Fibroblast of gingiva (primary cell): ENCODE results near the gene TMEM121.
"Not testable (repeated sequence)": the region's sequence is repeated elsewhere in the genome, so short reads cannot be mapped to it uniquely, and the experiment has no call there.

Source experiments
- DNase-seq: peaks from one replicate; pipeline ENCODE4 v3.0.0-alpha.2; 2011; ENCODE audit warnings: low read depth

The TMEM121 gene

DNA sequence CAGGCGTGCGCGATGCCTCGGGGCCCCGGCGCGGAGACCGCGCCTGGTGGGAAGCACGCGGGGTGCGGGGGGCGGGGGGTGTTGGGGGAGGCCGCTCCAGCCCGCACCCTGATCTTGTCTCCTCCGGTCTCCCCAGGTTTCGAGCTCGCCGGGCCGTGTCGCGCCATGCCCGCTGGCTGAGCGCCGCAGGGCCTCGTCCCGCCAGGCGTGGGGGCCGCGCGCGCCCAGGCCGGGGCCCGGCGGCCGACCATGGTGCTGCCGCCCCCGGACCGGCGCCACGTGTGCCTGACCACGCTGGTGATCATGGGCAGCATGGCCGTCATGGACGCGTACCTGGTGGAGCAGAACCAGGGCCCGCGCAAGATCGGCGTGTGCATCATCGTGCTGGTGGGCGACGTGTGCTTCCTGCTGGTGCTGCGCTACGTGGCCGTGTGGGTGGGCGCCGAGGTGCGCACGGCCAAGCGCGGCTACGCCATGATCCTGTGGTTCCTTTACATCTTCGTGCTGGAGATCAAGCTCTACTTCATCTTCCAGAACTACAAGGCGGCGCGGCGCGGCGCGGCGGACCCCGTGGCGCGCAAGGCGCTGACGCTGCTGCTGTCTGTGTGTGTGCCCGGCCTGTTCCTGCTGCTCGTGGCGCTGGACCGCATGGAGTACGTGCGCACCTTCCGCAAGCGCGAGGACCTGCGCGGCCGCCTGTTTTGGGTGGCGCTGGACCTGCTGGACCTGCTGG, 2.4 kb downstream of the TMEM121 start:
- DNase-seq: no peak

DNA sequence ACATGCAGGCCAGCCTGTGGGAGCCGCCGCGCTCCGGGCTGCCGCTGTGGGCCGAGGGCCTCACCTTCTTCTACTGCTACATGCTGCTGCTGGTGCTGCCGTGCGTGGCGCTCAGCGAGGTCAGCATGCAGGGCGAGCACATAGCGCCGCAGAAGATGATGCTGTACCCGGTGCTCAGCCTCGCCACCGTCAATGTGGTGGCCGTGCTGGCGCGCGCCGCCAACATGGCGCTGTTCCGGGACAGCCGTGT, 2.9 kb downstream of the TMEM121 start:
- DNase-seq: no peak

- no peak for DNase-seq
These were observed 3.3 kb downstream of the TMEM121 start for GRCh38 chr14:105529569-105530284.

GRCh38 chr14:105530285-105531087, 4.1 kb downstream of the TMEM121 start:
- no peak for DNase-seq

GRCh38 chr14:105531088-105531893, 4.9 kb downstream of the TMEM121 start:
- DNase-seq: no peak

DNA sequence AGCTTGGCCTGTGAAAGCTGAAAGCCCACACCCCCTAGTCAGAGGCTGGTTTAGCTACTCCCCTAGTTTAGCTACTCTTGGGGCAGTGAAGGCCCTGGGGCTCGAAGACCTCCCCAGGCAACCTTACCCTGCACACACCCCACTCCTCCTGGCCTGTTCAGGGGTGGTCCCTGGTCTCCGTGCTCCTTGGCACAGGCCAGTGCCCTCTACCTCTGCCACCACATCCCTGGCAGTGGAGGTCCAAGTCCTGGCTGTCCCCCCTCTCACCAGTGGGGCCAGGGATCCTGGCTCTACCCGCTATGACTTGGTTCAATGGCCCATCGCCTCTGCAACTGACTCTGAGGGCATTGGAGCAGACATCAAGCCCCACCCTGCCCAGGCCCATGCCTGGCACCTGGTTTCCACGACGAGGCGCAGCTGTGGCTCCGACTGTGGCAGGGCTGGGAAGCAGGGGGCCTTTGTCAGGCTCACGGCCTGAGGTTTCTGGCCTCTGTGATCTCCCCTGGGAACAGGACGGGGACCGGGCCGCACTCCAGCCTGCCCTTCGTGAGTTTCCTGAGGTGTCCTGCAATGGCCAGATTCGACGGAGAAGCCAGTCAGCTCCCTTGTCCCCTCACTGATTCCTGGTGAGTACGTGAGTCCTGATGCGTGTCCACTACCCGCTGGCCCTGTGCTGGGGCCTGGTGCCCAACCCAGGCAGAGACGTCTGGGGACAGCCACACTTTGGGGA, 5.7 kb downstream of the TMEM121 start:
- no peak for DNase-seq

DNA sequence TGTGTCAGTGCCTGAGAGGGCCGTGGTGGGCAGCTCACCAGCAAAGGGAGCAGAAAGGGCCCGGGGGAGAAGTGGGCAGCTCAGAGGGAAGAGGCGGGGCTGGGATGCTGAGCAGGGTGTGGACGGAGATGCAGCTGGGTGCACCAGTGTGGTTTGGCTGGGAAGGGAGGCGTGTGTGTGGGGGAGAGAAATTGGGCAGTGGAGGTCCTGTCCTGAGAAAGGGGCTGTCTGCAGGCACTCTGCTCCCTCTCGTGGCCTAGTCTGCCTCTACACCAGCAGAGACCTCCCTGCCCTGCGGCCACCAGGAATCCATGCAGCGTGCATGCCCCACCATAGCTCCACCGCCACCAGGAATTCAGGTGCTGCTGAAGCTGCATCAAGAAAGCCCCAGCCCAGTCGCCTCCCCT, 6.4 kb downstream of the TMEM121 start:
- no peak for DNase-seq

DNA sequence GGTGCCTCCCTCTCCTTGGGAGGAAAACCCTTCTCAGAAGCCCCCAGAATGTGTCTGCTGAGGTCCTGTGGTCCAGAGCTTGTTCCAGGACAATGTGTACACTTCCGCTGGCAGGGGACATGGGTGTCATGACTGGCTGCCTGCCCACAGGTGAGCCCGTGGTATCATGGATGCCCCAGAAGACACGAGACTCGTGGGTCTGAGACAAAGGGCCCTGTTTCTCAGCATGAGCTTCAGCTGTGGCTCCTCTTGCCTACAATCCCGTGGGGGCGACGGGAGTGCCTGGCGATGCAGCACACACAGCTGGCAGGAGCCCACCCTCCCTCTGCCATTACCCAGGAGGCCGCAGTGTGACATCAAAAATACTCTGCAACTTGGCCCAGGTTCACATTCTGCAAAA, 7.0 kb downstream of the TMEM121 start:
- DNase-seq: no peak

DNA sequence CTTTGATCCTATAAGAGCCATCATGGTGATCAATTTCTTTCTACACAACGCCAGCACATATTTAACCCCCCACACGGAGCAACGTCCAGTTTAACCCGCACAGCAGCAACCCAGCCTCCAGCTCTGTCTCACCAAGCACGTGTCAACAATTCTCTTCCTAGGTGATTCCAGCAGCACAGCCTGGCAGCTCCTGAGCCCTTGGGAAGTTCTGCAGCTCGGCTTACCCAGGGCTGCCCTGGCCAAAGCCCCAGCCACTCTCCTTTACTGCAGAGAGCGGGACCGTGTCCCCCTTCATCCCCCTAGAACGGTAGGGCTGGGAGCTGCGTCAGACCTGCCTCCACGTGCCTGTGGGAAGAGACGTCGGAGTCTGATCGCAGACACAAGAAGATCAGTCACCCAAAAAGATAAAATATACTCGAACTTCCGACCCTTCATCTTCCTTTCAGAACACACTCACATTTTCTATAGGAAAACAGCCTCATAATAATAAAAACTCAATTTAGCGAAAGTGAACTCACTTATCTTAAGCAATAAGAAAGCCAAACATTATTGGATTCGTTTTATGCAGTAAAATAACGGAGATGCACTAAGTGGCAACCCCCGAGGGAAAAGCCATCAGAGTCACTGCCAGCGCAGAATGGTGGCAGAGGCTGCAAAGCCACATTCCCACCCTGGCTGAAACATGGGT, 7.6 kb downstream of the TMEM121 start:
- no peak for DNase-seq

GRCh38 chr14:105534586-105534985, 8.2 kb downstream of the TMEM121 start:
- no peak for DNase-seq

DNA sequence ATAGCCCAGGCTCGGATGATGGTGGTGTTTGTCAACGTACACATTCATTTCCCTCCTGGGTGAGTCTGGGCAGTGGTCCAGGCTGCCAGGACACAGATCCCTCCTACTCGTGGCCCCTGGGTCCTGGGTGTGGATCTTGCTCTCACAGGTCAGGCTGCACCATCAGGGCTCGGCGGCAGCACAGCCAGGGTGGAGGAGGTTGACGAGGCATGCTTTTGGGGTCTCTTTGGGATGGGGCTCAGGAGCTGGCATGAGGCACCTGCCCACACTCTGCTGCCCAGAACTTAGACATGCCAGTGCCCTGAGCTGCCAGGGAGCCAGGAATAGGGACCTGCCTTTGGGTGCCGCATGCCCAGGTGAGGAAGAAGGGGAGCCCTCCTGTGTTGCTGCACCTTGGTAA, 9.7 kb downstream of the TMEM121 start:
- DNase-seq: no peak

GRCh38 chr14:105536691-105537579, 10.6 kb downstream of the TMEM121 start:
- no peak for DNase-seq

DNA sequence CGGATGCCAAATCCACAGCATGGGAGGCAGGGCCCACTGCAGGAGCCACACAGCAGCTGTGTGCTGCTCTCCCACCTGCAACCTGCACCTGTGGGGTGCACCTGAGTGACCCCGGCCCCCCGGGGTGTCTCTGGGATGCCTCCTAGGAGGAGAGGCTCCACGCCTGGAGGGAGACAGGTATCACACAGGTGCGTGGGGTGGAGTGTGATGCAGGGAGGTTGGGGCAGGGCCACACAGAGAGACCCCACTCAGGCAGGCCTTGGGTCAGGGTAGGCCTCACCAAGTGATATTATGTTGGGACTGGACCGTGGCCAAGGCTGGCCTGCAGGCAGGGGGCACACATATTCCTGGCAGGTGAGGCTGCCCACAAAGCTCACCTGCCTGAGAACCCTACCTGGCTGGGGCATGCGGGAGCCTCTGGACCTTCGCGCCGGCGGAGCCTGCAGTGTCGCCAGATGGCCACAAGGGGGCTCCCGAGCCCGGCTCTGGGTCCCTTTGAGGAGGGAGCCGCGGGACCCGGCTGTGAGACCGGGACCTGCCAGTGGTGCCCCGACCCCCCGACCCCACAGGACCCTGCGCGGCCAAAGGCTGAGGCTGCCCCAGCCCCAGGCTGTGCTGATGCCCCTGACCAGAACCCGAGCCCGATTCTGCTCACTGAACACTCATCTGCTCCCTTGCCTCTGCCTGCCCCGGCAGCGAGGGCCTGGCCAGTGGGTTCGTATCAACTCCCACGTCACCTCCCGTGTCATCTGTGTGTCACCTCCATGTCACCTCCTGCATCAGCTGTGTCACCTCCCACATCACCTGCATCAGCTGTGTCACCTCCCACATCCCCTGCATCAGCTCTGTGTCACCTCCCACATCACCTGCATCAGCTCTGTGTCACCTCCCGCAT, 11.4 kb downstream of the TMEM121 start:
- no peak for DNase-seq

DNA sequence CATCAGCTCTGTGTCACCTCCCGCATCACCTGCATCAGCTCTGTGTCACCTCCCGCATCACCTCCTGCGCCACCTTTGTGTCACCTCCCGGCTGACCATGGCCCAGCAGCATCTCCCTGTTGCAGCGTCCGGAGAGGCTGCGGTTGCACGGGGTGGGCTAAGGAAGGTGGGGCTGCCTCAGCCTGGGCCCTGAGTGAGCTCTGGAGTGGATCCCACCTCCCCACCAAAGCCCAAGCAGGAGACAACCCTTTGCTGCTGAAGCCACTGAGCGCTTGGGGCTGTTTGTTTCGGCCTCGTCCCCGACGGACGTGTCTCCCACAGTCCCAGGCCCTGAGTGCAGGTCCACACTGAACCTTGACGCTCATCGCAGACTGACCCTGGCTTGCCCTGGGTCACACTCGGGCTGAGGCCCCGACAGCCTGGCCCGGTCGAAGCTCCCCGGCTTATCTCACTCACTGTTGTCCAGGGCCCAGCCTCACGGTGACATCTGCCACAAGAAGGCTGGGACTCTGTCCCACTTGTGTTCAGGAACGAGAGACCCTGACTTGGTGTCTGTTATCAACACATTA, 12.2 kb downstream of the TMEM121 start:
- no peak for DNase-seq

- DNase-seq: no peak
These were observed 14.4 kb downstream of the TMEM121 start for GRCh38 chr14:105540811-105541210.

DNA sequence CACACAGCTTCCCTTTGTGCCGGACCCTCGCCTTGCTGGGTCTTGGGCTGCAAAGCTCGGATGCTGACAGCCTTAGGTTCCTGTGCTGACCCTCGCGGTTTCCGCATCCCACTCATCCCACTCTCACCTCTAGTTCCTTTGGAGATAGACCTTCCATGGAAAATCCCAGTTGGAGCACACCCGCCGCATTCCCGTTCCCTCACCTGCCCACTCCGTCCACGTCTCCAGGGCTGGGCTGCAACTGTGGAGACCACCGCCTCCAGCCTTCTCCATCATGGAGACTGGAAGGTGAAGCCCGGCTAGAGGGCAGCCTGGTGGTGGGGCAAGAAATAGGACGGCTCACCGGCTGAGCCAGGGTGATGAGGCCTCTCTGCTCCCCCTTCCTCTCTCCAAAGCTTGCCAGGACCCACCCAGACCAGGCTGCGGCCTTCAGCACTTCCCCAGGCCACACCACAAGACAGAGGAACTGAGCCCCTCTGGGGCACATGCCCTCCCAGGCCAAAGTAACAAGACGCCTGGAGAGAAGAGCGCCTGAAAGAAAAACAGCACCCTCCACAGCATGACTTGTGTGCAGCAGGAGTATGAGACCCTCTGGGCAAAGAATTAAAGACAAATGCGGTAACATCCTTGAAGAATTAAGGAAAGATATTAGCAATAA, 15.0 kb downstream of the TMEM121 start:
- no peak for DNase-seq

DNA sequence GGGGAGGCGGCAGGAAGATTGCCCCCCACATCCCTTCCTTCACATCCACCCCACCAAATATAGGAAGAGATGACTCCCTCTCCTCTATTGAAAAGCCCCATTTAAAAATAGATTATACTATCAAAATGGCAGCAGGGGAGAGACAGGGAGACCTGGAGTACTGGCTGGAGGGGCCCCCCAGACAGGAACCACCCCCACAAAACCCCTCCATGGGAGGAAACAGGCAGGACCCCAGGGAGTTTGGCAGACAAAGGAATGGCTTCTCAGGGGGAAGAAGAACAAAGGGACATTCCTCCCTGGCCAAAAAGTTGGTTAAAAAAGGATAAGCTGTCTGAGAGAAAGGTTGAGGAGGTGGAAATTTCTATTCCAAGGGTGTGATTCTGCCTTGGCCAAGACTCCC, 19.3 kb downstream of the TMEM121 start:
- not testable (repeated sequence) for DNase-seq

GRCh38 chr14:105546410-105546809, 20.0 kb downstream of the TMEM121 start:
- DNase-seq: not testable (repeated sequence)
